H1 (cell line): Measurements from ENCODE around the gene ADORA1. TPM values are rescaled to one million over a fixed set of nuclear protein-coding genes. Genes with fewer than 3 reads are reported as not detected.

ENCODE experiments used
- EP300 ChIP-seq, 2 experiments: IDR thresholded peaks; 1 replicate in 1 of 2; 2 replicates in 1 of 2; pipeline ENCODE4 v1.6.1; 2011 to 2012; ENCODE audit warnings: low read depth in 2 of 2, low read length in 2 of 2, mild to moderate bottlenecking in 2 of 2, borderline replicate concordance in 1 of 2, inconsistent platforms in 1 of 2, moderate library complexity in 1 of 2
- JUN ChIP-seq: IDR thresholded peaks from 2 replicates; pipeline ENCODE4 v1.6.1; 2011; ENCODE audit warnings: low read depth, mild to moderate bottlenecking, improper control_type of control experiment, low read length
- NANOG ChIP-seq: IDR thresholded peaks from 2 replicates; pipeline ENCODE4 v1.6.1; 2011; ENCODE audit warnings: low read length, low read depth, mild to moderate bottlenecking, inconsistent platforms; ENCODE audit not compliant: insufficient read depth, poor library complexity, severe bottlenecking
- SIRT6 ChIP-seq: IDR thresholded peaks from one replicate; pipeline ENCODE4 v1.7.1; 2012; ENCODE audit warnings: low read length, inconsistent platforms
- polyA plus RNA-seq, 7 experiments: library from polyadenylated mRNA; depleted of rRNA in 3 of 7; stranded (reverse) in 5 of 7; unstranded in 2 of 7; fragments of >200 nt in 5 of 7; fragments of 200-250 nt in 2 of 7; gene quantifications; 1 replicate in 5 of 7; 2 replicates in 1 of 7; 4 replicates in 1 of 7; pipeline versions ENCODE4 v1.2.1 to v1.2.3, GENCODE V29; 2011 to 2013; ENCODE audit warnings: missing spikeins in 2 of 7, mixed read lengths in 2 of 7
- total RNA-seq: library from RNA; stranded (reverse); fragmentation: NEBNext Ultra II Directional; extraction: Animal tissue kit (Norgen Biotek cat#: 25700); gene quantifications from 2 replicates; pipeline ENCODE4 v1.2.1, GENCODE V29; 2021
- TF ChIP-seq, protein P1 (sequence below): IDR thresholded peaks from 2 replicates; pipeline ENCODE4 v1.6.1; 2012; ENCODE audit warnings: low read length, inconsistent platforms
- TF ChIP-seq, protein P2 (sequence below): IDR thresholded peaks from 2 replicates; pipeline ENCODE4 v1.6.1; 2011; ENCODE audit warnings: low read length, improper control_type of control experiment

Gene ADORA1
- total and polyA plus RNA-seq, 2 of the 8 experiments (the other 6 are each of a cell fraction or from before 2014, with no cell fraction given) = 3.3 to 6.7 TPM

DNA sequence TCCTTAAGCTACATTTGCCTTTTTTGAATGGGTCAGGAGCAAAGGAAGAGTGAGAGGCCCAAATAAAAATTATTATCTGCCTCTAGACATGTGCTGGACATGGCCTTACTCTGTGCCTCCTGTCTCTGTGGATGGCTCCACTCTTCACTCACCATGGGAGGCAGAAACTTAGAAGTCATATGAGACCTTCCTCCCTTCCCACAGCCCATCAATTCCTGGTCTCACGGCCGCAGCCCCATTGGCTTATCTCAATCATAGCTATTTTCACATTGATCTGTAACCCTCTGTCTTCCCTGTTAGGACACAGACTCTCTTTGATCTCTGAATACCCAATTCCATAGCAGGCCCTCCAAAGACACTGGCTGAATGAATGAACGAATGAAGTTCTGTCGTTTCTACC, 14.2 kb upstream of the ADORA1 start (continued):
- TF ChIP-seq, protein P1, sequence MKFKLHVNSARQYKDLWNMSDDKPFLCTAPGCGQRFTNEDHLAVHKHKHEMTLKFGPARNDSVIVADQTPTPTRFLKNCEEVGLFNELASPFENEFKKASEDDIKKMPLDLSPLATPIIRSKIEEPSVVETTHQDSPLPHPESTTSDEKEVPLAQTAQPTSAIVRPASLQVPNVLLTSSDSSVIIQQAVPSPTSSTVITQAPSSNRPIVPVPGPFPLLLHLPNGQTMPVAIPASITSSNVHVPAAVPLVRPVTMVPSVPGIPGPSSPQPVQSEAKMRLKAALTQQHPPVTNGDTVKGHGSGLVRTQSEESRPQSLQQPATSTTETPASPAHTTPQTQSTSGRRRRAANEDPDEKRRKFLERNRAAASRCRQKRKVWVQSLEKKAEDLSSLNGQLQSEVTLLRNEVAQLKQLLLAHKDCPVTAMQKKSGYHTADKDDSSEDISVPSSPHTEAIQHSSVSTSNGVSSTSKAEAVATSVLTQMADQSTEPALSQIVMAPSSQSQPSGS = no peak
- no peak for TF ChIP-seq NANOG
- no peak for TF ChIP-seq JUN
- no peak for TF ChIP-seq SIRT6
- no peak for TF ChIP-seq EP300 (IDR thresholded peaks at IDR 0.05; ENCODE audit: borderline replicate concordance in 1 of 2, low read depth in 2 of 2, low read length in 2 of 2)
- TF ChIP-seq, protein P2, sequence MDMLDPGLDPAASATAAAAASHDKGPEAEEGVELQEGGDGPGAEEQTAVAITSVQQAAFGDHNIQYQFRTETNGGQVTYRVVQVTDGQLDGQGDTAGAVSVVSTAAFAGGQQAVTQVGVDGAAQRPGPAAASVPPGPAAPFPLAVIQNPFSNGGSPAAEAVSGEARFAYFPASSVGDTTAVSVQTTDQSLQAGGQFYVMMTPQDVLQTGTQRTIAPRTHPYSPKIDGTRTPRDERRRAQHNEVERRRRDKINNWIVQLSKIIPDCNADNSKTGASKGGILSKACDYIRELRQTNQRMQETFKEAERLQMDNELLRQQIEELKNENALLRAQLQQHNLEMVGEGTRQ = no peak
- TF ChIP-seq, all 59 proteins: peak for 0
